ENCODE data around the gene APOM.

The APOM gene

GRCh38 chr6:31659649-31660380, 4.1 kb downstream of the APOM start:
- DNase-seq, result peak; percentile 48

GRCh38 chr6:31660381-31661261, 4.9 kb downstream of the APOM start, which contains the start of gene C6orf47:
C6orf47 (minus strand) TSS chr6:31660778; CDS start chr6:31659947, 831 bp downstream.
- DNase-seq, result peak; percentile 85

DNA sequence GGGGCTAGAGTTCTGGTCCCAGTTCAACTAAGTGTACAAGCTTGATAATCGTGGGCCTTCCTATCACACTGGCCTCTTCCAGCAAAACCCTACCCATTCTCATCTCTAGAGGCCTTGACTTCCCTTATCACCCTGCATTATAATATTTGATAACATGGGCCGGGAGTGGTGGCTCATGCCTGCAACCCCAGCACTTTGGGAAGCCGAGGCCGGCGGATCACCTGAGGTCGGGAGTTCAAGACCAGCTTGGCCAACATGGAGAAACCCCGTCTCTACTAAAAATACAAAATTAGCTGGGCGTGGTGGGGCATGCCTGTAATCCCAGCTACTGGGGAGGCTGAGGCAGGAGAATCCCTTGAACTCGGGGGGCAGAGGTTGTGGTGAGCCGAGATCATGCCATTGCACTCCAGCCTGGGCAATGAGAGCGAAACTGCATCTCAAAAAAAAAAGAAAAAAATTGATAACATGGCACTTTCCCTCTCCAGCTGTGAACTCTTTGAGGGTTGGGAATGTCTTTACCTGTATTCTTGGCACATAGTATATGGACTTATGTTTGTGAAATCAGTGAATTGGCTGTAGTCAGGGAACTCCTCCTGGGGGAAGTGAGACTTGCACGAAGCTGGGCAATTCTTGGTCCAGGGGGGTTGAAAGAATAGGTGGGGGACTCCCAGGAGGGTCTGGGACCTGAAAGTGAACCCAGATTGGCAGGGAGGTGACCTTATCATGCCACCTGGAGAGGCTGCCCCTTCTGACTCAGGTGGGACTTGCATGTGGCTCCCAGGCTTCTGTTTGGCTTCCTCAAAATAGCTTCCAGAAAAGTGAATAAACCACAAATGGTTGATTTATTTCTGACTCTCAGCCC, 5.8 kb downstream of the APOM start:
- DNase-seq, result no peak

DNA sequence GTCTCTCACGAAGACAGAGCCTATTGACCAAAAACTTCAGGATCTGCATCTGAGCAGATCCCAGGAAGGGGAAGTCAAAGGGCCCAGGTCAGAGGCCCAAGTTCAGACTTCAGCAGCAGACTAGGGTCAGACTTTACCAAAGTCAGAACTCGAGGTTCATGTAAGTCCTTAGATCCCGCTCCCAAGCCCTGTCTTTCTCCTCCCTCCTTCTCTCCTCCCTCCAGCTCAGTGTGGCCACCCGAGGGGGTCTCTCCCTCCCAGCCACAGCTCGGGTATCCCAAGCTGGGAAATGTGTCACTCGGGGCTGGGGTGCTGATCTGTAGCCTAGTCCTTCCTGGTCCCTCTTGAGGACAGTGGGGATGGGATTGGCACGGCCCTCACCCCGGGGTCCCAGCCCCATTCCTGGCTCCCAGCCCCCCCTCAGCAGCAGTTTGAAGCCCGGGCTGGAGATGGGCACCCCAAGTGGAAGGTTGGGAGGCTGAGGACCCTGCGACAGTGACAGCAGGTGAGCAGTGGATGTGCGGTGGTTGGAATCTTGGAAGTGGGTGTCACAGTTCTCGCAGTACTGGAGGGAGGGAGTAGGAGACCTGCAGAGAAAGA, 6.5 kb downstream of the APOM start:
- no peak for DNase-seq

GRCh38 chr6:31663126-31663960, 7.6 kb downstream of the APOM start:
- no peak for DNase-seq

DNA sequence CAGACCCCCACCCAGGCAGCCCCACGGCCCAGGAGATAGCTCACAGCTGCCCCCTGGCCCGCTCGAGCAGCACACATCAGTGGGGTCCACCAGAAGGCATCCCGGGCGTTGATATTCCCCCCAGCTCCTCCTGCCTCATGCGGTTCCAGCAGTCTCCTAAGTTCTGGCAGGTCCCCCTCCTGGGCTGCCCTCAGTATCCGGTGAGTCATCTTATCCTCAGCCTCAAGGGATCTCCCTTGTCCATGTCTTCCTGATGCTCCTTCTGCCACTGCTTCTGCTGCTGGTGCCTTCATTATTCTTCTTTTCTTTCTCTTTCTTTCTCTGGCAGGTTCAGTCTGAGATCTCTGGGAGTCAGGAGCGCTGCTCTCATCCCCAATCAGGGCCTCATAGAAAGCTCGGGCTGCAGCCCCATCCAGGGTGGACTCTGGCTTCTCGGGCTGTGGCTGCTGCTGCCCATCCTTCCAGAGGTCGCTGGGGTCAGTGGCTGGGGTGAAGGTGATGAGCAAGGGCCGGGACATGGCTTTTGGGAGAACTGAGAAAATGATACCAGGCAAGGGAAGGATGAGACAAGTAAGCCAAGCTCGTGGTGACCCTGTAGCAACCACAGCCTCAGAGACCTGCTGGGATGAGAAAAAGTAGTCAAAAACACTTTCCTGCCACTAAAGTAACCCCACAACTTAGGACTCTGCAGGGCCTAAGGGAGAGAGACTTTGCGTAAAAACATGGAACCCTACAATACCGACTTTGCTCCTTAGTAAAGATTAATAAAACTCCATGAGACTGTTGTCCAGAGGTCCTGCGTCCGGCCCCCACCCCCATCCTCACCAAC, 8.5 kb downstream of the APOM start:
- DNase-seq, result no peak

- peak; percentile 95 for DNase-seq
These were observed 9.3 kb downstream of the APOM start, which contains the start of gene GPANK1 for GRCh38 chr6:31664790-31665500. GPANK1 (minus strand) TSS chr6:31664997; CDS start chr6:31664478, 519 bp downstream.

GRCh38 chr6:31665501-31666336, 10.0 kb downstream of the APOM start, which contains the start of gene CSNK2B:
CSNK2B (plus strand) TSS chr6:31666080; CDS start chr6:31666832, 752 bp downstream.
- peak; percentile 99 for DNase-seq

- DNase-seq, result no peak
These were observed 10.8 kb downstream of the APOM start for GRCh38 chr6:31666337-31666965.

DNA sequence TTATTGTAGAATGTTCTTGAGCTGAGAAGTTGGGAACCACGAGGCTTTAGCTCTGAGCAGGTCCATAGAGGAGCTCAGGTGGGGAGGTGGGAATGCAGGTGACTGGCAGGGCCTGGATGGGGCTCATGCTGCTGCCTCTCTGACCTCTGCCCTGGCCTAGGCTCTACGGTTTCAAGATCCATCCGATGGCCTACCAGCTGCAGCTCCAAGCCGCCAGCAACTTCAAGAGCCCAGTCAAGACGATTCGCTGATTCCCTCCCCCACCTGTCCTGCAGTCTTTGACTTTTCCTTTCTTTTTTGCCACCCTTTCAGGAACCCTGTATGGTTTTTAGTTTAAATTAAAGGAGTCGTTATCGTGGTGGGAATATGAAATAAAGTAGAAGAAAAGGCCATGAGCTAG, 14.0 kb downstream of the APOM start, which contains the start of gene LY6G5B:
LY6G5B (plus strand) TSS at position 301 of the 400 bp plus-strand sequence. CDS start 975 bp downstream, outside the sequence.
- DNase-seq, result no peak

DNA sequence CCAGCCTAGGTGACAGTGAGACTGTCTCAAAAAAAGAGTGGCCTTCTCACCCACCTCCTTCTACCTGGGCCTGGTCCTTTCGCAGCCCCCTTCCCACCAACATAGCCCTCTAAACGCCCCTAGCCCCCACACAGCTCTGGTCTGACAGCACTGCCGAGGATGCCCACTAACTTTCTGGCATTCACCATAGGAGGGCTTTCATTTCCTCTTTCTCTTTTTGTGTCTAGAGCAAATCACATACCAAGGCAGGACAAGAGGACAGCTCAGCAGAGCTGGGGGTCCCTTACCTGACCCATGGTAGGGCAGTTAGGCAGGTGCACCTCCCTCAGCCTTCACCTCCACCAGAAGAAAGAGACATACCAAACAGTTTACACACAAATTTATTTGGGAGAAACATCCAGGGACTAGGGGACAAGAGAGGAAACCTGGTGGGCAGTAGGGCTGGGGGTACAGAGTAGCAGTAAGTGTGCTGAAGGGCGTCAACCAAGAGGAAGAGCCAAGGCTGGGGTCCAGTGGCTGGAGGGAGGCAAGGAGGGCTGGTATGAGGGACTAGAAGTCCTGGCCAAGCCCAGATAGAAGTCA, 20.7 kb downstream of the APOM start:
- DNase-seq, result no peak

DNA sequence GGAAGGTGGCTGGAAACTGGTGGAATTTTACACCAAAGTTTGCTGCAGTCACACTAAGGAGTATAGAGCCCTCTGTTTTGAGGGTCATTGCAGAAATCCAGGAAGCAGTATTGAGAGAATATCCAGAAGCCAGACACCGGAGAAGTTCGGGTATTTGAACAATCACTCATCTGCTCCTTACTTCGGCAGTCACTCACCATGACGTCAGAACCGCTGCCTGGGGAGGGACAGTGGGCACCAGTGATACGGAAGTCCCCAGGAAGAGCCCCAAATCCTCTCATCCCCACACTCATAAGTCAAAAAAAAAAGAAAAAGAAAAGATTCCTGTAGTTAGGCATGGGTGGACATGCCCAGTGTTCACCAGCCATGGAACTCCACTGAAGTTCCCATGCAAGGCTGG, 21.2 kb downstream of the APOM start:
- no peak for DNase-seq

DNA sequence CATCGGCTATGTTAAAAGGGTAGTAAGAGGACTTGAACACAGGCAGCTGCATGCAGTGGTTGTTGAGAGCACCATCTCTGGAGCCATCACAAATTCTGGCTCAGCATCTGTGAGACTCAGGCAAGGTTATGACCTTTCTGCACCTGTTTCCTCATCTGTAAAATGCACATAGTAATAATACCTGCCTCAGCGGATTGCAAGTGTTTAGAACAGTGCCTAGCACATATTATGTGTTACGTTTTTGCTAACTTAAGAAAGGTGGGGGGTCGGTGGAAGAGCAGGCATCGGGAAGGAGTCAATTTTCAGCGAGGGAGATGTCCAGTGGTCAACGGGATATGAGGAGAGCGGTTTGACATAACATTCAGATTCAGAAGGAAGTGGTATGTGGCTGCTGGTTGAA, 22.3 kb downstream of the APOM start:
- no peak for DNase-seq

GRCh38 chr6:31680226-31681134, 24.8 kb downstream of the APOM start, which contains the start of gene LY6G5C:
LY6G5C (minus strand) TSS chr6:31681067; CDS start chr6:31680373, 694 bp downstream.
- peak; percentile 80 for DNase-seq

DNA sequence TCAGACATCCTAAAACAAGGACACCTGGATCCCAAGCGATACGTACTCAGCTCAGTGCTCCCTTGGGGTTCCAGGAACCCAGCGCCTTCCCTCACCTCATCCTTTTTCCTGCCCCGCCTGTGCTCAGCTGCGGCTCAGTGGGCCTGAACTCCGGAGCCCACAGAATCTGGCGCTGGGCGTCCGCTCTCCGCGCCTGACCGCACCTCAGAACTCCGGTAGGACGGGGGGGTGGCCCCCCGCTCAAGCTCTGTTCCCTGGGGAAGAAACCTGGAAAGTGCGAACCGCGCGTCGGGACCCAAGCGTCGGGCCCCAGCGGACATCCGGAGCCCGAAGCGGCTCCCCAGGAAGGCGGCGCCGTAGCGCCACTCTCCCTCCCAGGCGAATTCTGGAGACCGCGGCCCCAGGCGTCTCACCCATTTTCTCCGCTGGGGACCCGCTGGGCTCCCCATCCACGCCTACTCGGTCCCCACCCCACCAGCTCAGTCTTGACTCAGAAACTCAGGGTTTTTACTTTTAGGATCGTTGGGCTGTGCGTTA, 25.5 kb downstream of the APOM start:
- DNase-seq, result peak; percentile 44

GRCh38 chr6:31683591-31683990, 27.9 kb downstream of the APOM start:
- DNase-seq, result no peak
